Spleen (tissue), 7 donors: ENCODE measurements around the gene UBASH3B.

Experiments
- CTCF ChIP-seq, 11 experiments: fragments of 200-600 bp in 7 of 11; fragments of 450-650 bp in 4 of 11; sonication (generic) in 4 of 11; IDR thresholded peaks in 8 of 11; conservative IDR thresholded peaks in 3 of 11; 1 replicate in 7 of 11; 2 replicates in 4 of 11; pipeline versions ENCODE4 v1.4.0 to v1.8.0; 2016 to 2021; ENCODE audit warnings: antibody characterized with exemption in 11 of 11, inconsistent platforms in 4 of 11, mild to moderate bottlenecking in 1 of 11
- POLR2AphosphoS5 ChIP-seq, 3 donors: sonication (generic); formaldehyde crosslinking; IDR thresholded peaks; one replicate each; pipeline ENCODE4 v1.5.1; 2017; ENCODE audit warnings: antibody characterized with exemption in 3 of 3
- donor health status: DM: no; HTN: no; CAD: no; lungs with moderate emphysema.
- donor health status: DM: no; HTN: no; CAD: no.
- donor health status: DM: no; HTN: no; CAD: no.

- no peak for TF ChIP-seq CTCF (IDR thresholded peaks at IDR 0.05 in 8 of 11, conservative IDR thresholded peaks at IDR 0.05 in 3 of 11)
- no peak for TF ChIP-seq POLR2AphosphoS5 (IDR thresholded peaks at IDR 0.05)
Observed at GRCh38 chr11:122812638-122813037, 157.1 kb downstream of the UBASH3B start.
